ENCODE measurements around the gene CDK18.

The CDK18 gene

DNA sequence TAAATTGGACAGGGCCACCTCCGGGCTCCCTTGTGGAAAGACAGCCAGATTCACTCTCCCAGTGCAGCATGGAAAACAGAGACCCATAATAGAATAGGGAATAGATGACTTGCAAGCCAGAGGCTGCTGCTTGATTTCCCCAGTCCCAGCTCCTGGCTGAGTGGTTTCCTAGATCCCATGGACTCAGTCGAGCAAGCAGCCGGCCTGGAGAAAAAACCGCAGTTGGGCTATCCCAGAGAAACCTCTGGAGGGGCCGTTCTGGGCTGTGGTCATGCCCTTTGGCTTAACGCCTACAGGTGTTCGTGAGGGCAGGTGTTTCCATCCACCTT, 65.7 kb downstream of the CDK18 start:
- no peak for DNase-seq (ENCODE audit: low read depth)

DNA sequence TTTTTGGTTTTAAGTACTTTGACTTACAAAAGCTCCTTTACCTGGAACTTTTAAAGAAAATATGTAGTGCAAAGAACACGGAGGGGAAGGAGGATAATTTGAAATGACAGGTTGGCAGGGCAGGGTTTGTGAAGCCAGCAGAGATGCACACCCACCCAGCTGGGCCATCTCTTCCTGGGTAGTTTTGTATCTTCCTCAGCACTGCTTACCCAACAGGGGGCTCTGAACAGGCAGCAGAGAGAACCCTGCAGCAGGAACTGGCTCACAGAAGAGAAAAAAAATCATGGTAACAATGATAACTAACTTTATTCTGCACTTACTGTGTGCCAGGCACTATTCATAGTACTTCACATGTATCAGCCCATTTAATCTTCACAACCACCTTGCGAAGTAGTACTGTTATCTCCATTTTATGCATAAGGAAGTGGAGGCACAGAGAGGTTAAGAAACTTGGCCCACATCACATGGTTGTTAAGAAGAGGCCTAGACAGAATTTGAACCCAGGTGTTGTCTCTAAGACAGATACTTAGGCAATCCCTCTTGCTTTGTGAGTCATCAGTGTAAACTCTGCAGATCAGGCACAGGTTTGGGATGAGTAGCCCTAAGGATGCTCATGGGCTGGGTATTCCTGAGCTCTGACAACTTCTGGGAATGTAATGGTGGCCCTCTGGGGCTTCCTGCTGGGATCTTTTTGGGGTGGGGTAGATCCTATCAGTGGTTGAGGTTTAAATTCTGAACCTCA, 66.5 kb downstream of the CDK18 start:
- DNase-seq (ENCODE audit: low read depth): no peak

DNA sequence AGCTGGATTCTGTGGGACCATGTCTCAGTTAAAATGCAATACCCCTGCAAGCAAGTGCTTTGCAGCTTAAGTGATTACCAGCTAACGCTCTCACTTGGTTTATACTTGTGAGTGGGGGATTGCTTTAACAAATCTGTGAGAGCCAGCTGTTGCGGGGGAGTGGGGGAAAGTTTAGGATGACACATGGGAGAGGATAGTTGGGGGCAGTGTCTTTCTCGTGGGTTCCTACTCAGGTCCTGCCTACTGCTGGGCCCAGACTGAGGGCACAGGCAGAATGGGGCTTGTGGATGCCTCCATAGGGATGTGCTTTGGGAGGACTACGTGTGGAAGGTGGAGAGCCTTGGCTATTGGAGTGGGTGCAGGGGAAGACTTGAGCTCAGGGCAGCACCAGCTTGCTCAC, 67.3 kb downstream of the CDK18 start:
- DNase-seq (ENCODE audit: low read depth): no peak

DNA sequence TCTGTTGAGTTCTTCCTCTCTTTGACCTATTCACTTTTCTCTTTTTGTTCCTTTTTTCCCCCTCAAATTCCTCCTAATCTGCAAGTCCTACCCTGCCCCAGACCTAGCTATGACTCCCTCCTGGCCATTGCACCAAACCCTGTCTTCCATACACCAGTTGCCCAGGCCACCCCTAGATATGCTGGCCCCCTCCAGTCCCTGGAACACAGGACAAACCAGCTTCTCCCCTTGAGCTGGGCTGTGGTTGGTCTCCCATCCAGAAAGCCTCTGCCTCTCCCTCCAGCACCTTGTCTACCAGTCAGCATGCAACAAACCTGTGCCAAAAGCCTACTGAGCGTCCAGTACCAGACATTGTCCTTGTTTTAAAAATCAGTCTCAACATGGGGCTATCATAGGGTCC, 68.0 kb downstream of the CDK18 start:
- no peak for DNase-seq (ENCODE audit: low read depth)

DNA sequence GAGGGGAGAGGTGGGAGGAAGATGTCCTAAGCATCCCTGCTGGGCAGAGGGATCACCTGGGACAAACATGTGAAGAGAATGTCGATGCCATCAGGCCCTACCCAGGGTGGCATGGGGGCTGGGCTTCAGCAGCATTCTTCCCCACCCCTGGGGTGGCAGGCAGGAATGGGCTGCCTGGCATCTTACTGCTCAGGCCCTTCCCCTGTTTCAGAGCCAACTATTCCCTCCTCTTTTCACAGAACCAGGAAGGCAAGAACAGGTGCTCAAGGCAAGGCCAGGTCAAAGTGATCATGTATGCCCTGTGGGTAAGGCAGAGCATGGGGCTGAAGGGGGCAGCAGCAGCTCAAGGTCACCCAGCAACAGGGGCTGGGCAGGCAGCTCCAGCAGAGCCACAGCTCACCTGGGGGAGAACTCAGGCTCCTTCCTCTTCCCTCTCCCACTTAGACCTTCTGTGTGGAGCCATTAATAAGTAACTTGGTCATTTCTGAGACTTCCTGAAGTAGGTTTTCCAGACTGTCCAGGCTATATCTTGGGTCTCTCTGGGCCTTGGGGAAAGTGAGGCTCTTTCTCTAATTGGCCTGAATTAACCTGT, 70.9 kb downstream of the CDK18 start:
- no peak for DNase-seq (ENCODE audit: low read depth)

DNA sequence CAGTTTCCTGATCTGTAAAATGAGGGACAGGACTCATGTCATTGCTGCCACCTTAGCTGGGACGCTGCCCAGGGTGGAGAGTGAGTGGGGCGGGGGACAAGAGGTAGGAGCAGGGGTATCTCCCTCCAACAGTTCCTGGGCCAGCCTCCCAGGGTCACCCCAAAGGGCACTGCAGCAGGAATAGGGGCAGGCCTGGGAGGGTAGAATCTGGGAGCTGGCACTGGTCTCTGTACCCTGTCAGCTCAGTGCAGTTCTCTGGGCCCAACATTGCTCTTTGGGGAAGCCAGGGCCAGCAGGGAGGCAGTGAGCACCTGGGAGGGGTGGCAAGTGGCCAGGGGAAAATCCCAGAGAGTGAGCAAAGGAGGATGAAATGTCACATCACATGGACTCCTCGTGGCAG, 71.5 kb downstream of the CDK18 start:
- no peak for DNase-seq (ENCODE audit: low read depth)

DNA sequence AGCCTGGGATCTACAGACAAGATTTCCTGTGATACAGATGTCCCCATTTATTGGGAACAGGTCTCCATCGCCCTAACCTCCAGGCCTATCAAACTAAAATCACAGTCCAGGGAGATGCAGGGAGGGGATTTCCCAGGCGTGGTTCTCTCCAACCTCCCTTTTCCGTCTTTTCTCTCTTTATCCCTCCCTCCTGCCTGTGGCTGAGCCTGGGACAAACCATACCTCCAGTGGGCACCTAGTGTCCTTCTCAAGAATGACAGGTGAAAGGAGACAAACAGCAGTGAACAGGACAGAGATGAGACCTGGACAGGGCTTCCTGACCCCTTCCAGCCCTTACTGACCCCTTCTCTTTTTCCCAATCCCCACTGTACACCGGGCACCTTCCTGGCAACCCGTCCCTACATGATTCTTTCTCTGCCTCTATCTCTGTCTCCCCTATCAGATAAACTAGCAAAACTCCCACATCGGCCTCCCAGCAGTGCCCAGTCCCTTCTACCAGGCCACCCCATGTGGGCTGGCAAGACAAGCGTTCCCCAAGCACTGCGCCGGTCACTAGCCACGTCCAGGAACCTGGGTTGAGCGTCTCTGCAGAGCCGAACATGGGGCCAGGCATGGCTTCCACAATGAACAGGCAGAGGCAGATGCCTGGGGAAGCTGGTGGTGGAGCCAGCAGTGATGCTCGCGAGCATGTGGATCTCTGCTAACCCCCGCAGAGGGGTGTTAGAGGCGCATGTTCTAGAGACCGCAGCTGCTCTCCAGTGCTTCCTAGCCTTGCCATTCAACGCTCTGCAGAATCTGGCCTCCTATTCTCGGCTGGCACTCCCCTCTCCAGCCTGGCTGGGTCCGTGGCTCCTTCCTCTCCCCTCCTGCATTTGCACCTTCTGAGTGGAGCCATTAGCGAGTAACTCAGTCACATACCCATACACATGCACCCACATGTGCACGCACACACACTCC, 72.6 kb downstream of the CDK18 start:
- DNase-seq (ENCODE audit: low read depth): no peak

DNA sequence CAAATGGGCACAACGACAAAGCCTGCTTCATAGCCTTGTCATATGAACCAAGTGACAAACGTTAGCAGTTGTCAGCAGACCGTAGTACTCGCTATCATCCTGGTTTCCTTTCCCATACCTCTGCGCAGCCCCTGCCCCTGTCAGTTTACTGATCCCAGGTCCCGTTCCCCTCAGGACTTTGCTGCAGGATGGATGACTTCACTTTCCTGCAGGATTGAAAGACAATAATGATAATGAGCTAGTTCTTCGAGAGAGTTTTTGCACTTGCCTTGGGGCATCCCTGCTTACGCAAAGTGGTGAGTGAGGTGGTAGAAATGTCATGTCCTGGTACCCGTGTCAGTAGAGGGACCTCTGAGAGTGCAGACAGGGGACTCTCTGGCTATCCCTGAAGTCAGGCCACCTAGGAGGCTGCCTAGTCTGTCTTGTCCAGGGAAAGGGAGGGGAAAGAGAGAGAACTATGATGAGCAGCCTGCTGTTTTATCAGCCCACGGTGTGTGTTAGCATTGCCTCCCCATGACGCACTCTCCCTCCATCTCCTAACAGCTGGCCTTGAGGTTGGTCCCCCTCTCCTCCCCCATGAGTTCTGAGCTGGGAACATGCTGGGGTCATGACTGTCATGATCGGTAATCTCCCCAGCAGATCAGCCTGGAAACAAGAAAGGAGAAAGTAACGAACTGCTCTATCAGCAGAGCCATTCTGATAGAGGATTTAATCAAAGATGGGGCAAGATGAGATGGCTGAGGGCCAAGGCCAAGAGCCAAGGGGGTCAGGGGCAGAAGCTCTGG, 73.6 kb downstream of the CDK18 start:
- DNase-seq (ENCODE audit: low read depth): no peak

DNA sequence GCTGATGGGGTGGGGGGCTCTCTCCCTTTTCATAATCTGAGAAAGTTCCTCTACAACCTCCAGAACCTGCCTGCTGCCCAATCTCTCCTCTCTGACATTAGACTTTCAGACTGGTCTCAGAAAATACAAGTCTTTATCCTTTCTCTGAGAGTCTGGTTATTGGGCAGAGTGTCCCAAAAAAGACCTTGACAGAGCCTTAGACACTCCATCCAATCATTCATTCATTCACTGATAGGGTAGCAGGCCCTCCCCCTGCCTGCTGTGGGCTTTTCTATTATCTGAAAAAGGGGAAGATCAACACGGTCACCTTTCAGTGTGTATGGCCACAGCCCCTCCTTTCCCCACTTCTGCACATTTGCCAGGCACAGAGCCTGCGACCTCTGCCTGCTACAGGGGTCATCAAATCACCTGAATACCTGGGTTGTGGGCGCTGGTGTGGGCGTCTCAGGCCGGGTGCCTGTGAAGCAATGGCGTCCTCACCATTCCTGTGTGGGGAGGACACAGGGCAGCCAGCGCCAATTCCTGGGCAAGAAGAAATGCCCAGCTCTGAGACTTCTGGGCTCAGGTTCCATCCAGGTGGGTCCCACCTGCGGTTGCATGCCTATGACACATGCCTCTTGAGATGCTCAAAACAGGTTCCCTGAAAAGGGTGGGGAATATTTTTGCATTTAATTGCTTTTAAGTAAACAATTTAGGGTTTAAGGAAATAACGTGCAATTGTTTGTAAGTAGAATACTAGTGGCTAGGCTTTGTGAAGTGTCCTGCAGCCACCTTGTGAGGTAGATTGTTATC, 74.5 kb downstream of the CDK18 start:
- no peak for DNase-seq (ENCODE audit: low read depth)

DNA sequence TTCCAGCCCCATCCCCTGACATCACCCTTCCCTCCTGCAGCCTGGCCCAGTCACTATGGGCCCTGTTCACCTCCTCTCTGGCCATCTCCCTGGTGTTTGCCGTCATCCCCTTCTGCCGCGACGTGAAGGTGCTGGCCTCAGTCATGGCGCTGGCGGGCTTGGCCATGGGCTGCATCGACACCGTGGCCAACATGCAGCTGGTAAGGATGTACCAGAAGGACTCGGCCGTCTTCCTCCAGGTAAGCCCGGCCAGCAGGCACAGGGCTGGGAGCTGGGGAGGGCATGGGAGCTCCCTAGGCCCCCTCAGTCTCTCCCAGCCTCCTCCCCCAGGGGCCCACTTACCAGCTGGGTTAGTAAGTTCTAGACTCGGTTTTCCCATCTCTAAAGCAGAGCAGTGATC, 75.2 kb downstream of the CDK18 start:
- no peak for DNase-seq (ENCODE audit: low read depth)

DNA sequence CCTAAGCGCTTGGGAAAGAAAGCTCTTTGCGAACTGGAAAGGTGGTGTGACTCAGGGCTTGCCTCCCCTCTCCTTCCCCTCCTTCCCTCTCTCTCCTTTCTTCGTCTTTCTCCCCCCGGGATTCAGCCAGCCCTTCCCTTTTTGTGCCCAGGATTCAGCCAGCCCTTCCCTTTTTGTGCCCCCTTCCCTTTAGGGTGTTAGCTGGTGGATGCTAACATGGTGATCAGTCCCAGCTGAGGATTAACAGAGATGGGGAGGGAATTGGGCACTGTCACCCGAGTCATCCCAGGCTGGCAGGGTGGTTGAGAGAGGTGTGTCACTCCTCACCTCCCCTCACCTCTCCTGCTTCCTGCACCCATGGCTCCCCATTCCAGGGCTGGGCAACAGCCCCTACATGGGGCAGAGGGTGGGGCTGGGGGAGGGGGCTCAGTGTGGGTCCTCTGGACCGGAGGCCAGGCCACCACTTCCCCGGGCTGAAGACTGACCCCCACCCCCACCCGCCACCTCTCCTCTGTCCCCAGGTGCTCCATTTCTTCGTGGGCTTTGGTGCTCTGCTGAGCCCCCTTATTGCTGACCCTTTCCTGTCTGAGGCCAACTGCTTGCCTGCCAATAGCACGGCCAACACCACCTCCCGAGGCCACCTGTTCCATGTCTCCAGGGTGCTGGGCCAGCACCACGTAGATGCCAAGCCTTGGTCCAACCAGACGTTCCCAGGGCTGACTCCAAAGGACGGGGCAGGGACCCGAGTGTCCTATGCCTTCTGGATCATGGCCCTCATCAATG, 75.9 kb downstream of the CDK18 start:
- no peak for DNase-seq (ENCODE audit: low read depth)

DNA sequence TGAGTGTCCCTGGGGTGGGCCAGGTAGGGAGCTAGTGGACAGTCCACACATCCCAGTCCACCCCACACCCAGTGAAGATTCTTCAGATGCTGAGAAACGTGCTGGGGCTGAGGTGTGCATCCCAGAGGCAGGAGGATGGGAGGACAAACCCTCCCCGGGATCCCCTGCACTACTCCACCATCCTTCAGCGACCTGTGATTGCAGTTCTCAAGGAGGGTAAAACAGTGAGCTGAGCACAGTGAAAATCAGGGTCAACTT, 76.4 kb downstream of the CDK18 start:
- DNase-seq (ENCODE audit: low read depth): no peak

DNA sequence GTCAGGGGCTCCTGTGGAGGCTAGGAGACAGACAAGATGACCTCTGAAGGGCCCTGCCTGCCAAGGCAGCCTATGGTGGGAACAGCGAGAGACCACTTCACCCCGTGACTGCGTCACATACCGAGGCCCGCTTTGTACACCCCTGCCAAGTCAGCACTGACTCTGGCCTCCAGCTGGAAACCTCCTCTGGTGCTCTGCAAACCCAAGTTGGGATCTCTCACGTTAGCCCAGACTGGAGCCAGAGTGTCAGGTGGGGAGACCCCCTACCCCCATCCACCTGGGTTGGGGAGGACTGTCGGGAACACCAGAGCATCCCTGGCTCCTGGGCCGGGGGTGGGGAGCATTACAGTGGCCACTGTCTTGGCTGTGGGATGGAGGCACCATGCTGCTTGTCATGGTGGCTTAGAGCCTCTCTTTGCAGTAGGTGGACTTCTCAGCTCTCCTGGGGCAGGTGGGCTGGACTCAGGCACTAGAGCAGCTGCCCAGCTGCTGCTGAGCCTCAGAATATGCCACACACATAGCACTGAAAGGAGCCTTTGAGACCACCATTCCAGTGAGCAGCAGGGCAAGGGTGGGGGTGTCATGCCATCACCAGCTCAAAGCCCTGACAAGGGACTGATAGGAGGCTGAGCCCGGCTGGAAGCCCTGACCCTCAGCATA, 77.0 kb downstream of the CDK18 start:
- DNase-seq (ENCODE audit: low read depth): no peak

DNA sequence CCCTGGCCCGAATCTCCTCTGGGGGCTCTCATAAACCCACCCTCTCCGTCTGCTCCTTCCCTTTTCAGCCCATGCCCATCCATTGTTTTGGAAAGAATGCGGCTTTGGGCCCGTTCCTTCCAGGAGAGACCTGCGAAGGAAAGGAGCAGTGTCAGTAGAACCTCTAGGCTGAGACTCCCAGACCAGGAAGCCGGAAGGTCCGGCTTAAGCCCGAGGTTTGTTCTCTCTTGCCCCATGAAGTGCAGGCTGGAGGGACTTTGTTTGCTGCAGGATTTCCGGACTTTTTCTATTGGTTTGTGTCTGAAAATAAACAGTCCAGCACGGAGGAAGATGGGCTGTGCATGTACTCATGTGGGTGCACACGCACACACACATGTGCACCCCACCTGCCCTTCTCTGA, 77.6 kb downstream of the CDK18 start:
- no peak for DNase-seq (ENCODE audit: low read depth)

All from activated T-cell treated with anti-CD3 and anti-CD28 coated beads for 48 hours (primary cell).